Activated CD4-positive, CD25-positive, alpha-beta regulatory T cell treated with anti-CD3 and anti-CD28 coated beads, Interleukin-2, amount 50 U/mL, for 24 hours (primary cell): ENCODE results near the gene TNS1.
"Not testable (repeated sequence)": the region's sequence is repeated elsewhere in the genome, so short reads cannot be mapped to it uniquely, and the experiment has no call there.

Source experiments
- ATAC-seq, 2 donors: fragments of 150-1000 bp; cut with Tn5 transposase; one replicate each; pipeline ENCODE4 v1.10.0; 2021; ENCODE audit warnings: mild to moderate bottlenecking in 1 of 2, moderate library complexity in 1 of 2

TNS1 gene

DNA sequence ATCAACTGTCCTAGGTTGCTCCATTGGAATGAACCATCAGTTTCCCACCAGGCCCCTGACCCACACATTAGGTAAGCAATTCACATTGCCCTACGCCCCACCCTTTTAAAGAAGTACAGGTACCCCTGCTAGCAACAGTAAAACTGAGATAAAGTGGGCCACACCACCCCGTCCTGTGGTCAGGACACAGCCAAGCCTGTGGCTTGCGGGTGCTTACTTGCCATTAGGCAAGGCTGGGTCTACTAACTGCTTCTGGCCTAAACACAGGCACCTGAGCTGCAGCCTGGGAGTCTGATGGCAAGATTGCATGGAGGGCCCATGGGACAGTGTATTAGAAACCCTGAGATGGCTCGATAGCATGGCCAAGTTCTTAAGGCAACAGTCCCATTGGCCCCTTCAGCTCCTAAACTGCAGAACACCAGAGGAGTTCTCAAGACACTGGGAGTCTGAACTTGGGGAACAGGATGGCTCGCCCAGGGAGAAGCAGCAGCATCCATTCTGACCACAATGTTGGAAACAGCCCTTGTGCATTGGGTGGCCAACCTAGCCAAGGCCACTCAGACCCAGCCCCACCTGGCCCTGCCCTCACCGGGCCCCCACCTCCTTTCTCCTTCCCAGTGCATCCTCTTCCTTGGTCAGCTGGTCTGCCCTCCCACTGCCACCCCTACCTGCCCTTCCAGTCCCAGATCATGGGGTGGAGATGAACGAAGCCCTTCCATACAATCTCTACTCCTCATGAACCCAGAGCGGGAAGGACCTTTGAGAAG is 177.1 kb downstream of the TNS1 start:
- no peak for ATAC-seq

DNA sequence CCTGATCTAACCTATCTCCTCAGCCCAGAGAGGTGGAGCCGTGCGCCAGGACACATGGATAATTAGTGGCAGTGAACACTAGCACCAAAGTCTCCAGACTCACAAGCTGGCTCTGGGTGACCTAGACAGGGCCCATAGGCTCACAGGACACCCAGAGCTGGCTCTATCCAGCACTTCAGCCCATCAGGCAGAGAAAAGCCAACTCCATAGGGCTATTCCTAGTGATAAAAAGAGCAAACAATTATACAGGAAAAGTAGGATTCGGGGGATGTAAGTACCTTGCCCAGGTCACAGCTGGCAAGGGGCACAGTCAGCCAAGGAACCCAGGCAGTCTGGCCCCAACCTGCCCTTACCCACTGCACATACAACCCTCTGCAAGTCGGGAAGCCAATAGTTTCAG is 178.6 kb downstream of the TNS1 start:
- ATAC-seq = no peak

DNA sequence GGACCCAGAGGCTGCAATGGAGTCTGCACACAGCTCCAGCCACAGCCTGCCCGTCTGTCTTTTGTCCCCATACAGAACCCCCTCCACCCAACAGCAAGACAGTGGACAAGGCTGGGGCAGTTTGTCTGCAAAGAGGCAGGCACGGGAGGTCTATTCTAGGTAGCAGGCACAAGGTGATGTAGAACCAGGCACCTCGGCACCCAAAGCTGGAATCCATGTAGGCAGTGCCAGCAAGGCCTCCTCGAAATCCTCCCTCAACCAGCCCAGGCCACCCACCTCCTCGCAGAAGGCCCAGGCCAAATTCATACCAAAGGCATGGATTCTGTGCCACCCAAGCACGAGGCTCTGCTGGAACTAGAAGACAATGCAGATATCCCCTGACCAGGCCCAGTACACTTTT is 179.2 kb downstream of the TNS1 start:
- no peak for ATAC-seq

DNA sequence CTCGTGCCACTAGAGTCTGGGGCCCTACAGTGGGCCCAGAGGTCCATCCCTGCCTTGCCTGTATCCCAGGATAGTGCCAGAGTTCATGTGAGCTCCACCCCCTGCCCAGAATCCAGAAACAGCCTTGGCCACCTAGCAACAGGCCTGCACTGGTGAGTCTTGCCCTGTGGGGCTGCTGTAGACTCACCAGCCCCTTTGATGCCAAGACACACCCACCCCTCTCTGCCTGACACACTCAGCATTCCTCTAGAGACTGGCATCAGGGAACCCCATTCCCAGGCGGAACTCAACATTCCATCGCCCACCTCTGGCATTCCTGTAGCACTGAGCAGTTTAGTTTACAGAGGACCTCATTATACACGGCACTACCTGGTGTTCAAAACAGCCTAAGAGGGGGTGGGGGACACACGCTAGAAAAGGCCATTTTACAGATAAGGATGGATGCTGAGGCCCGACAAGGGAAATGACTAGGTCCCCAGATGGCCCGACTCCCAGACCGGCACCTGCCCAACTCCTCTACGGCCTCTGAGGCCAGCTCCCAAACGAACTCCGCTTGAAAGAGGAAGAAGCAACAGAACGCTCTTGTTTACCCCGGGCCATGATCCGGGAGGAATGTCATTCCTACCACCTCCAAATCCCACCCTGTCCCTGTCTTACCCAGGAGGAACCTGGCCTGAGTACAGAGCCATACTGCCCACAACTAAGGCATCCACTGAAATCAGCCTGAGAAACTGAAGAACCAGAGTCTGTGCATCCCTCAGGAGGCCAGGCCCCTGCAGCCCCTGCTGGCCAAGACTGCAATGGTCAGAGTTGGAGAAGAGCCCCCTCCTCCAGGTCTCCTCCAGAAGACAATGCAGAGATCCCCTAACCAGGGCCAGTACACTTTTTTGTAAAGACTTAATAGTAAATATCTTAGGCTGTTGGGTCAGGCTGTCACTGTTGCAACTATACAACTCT is 180.2 kb downstream of the TNS1 start:
- ATAC-seq = no peak

DNA sequence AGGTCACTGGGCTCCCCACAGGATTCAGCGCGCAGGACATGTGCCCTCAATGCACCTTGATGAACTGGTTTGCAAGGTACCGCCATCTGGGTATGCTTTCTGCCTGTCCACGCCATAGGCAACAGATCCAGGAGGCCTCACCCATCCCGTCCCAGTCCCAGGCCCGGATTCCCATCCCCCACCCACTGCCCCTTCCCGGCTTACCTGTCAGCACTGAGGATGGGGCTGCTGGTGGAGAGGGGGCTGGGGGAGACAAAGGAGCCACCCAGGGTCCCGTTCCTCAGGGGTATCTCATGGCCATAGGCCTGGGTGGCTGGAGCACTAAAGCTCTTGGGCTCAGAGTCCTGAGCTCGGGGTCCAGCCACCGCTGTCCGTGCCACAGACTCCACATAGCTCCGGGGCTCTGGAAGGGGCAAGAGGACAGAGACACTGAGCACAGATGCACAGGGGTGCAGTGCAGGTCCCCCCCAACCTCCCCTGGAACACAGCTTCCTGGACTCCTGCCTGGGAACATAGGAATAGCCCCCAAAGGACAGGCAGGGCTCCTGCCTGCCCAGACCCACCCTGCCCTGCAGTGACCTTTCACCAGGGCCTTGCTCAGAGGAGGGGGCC is 181.2 kb downstream of the TNS1 start:
- no peak for ATAC-seq

DNA sequence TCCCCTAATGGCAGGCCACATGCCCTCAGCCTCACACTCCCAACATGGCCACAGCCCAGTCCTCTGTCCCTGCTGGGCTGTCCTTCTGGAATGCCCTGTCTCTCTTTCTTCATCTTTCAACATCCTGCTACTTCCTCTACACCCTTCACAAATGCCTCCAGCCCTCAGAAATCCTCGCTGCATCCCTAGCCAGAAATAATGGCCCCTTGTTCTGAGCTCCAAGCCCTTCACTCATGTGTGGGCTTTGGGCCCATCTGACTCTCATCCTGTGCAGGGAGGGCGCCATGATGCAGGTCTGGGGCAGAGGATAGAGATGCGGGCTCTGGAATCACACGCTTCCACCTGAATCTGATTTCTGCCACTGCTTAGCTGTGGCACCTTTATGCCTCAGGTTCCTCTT is 181.9 kb downstream of the TNS1 start:
- no peak for ATAC-seq

DNA sequence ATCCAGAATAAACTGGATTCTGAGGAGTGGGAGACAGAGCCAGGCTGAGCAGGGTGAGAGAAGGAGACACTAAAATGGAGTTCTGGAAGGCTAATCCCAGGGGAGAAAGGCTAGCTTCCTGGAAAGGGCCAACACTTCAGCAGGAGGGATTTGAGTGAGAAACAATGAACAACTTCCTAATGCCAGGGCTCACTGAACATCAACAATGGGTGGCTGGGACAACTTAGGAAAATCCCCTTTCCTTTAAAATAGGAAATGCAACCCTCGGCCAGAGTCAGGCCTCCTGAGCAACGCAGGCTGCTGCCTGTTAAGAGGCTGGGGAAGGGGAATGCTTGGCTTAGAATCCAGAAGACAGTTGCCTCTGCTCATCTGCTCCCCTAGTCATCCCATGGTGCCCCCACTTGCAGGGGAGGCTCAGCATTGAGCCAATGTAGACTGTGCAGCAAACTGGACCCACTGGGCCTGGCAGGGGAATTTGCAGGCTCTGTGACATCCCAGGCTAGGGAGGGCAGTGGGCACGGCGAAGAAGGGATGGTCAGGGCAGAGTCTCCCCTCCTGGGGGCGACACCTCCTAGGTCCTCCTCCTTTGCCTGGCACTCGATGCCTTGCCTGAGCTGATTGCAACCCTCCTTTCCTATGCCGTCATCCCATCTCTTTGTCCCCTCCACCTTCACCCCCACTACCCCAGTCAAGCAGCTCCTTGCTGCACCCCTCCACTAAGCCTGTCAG is 182.5 kb downstream of the TNS1 start:
- ATAC-seq = no peak

DNA sequence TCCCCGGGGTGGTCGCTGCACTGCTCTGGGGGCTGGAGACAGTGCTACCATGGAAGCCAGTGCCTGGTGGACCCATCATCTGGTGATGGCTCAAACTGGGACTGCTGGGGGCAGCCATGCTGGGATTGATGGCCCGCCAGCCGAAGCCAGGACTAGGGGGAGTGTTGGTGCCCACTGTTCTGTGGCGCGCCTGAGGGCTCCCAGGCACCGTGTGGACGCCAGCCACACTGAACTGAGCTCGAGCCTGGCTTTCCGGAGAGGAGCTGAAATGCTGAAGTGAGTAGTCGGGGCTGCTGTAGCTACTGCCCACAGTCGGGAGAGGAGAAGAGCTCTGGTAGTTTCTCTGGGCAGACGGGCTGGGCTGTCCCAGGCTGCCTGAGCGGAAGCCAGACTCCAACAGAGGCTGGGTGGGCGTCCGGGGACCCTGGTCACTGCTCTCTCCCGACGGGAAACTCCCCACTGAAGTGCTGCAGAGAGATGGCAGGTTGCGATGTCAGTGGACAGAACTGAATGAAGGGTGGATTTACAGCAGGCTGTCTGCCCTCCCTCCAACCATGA is 184.4 kb downstream of the TNS1 start:
- ATAC-seq = no peak

DNA sequence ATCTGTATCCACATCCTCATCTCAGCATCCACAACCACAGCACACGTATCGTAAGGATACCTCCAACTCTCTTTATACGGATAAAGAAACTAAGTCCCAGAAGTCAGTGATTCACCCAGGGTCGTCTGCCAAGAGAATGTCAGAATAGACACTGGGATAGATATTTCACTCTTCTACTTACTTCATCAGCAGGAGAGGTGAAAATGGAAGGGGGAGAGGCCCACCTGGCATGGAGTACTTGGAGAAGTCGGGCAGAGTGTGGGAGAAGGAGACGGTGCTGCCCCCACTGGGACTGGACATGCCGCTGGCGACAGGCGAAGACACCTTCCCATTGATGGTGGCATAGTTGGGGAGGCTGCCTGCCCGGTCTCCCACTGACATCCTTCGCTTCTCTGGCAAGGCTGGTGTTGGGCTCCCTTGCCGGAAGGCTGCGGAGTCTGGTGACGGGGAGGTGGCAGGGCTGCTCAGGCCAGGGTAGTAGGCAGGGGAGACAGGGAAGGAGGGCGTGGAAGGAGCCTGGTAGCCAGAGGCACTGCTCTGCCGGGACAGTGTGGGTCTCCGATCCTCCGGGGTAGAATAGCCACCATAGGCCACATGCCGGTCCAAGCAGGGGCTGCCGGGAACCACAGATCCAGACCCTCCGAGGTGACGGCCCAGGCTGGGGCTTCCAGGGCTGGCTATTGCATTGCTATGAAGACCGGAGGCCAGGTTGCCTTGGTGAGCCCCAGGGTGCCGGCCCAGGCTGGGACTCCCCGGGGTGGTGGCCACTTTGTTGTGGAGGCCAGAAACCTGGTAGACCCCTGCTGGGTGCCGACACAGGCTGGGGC is 185.1 kb downstream of the TNS1 start:
- no peak for ATAC-seq

DNA sequence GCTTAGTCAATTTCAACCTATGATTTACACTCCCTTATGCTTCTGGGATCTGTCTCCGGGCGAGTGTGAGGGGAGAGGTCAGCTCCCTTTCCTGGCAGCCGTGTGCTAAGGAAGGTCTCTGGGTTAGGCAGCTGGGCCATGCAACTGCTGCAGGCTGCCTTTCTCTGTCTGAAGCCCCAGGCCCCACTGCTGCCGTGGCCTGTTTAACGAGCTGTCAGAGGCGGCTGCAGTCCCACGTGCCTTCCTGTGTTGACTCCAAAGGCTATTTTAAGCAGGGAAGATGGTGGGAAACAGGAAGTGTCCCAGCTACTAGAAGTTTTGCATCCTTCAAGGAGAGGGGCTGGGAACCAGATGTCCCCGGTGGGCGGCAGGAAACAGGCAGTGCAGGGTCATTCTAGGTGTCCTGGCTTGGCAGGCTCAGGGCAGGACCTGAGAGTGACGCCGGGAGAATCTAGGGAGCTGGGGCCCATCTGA is 186.4 kb downstream of the TNS1 start:
- no peak for ATAC-seq

DNA sequence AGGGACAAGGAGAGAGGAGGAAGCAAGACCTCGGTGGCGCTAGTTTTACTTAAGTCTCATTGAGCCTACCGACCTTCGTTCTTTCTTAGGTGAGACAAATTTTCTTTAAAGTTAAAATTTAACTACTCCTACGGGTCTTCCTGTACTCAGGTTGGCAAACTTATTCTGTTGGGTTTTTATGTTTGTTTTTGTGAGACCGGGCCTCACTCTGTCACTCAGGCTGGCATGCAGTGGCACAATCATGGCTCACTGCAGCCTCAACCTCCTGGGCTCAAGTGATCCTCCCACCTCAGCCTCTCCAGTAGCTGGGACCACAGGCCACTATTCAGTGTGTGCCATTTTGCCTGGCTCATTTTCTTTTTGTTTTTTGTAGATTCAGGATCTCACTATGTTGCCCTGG is 189.0 kb downstream of the TNS1 start:
- ATAC-seq = no peak

DNA sequence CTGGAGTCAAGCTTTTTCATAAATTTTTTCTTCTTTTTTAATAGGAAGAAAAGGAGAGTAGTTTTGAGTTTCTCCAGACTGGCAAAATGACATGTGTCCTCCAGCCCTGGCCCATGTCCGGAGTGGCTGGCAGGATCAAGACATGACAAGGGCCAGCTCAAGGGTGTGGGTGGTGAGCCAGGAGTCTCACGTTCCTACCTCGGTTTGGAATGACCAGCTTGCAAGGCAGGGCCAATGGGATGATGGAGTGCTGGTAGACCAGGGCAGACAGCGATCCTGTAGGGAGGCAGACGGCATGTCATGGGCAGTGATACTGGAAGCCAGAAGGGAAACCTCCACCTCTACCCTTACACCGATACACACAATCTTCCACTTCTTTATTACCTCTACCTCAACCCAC is 190.6 kb downstream of the TNS1 start:
- no peak for ATAC-seq

DNA sequence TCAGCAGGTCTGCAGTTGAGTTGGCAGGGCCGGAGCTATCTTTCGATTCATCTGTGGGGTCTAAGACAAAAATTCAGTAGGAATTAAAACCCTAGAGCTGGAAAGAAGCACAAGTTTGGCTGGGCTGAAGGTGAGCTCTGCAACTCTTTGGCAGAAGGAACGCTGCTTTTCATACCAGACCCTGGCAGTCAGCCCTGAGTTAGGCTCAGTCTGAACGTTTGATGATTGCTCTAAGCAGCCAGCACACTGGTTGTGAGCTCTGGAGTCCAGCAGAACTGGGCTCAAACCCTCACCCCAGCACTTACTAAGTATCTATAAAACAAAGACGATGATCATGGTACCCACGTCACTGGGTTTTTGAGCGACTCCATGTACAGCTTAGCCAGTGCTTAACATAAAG is 192.5 kb downstream of the TNS1 start:
- ATAC-seq = no peak

DNA sequence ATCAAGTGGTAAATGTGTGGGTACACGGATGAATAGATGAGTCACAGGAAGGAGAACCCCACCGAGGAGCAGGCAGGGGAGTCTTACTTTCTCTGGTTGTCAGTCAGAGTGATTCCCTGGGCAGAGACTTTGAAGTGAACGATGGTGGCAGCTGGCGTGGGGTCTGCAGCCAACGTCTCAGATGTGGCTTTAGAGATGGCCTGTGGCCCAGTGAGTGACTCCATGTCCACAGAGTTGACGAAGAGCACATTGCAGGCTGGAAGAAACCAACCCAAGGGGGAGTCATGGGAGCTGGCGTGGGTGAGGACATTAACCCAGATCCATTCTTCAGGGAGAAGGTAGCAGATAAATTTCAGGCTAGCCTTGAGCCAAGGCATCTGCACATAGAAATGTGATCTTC is 193.1 kb downstream of the TNS1 start:
- no peak for ATAC-seq

DNA sequence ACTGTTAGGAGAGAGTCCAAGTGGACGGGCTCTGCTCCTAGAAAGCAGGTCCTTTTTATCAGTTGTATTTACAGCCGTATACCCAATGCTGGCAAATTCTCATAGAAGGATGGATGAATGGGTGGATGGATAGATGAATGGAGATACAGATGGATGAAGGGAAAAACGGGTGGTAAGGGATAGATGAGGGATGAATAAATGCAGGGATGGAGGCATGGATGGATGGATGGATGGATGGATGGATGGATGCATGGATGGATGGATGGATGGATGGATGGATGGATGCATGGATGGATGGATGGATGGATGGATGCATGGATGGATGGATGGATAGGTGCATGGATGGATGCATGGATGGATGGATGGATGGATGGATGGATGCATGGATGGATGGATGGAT is 193.8 kb downstream of the TNS1 start:
- ATAC-seq = not testable (repeated sequence)

DNA sequence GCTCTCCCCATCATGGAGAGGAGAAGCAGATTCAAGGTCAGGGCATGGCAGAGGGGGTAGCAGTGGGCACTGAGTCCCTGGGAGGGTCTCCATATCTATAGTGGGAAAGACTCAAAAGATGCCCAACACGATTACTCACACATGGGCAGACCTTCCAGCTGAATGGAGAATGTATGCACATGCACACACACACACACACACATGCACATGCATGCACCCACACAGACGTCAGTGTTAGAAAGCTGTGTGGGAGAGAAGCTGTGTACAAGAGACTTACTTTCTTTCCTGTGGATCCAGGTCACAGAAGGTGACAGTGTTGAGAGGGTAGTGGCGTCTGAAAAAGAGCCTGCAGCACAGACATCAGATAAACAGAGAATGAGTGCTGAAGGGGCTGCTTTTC is 194.5 kb downstream of the TNS1 start:
- no peak for ATAC-seq

DNA sequence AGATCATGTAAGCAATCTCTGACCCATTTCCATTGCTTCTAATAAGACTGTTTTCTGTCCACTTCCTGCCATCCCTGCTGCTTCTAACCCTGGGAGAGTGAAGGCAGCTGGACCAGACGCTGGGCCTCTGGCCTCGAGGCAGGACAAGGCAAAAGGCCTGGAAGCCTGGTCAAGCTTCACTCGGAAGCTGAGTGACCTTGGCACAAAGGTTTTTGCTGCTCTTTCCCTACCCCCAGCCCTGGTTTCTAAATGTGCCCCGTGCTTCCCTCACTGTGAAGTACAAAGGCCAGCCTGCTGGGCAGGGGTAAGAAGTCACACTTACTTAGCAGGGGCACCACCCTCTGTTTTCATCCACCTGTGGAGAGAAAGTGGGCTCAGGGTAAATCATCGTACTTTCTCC is 195.0 kb downstream of the TNS1 start:
- ATAC-seq = no peak

DNA sequence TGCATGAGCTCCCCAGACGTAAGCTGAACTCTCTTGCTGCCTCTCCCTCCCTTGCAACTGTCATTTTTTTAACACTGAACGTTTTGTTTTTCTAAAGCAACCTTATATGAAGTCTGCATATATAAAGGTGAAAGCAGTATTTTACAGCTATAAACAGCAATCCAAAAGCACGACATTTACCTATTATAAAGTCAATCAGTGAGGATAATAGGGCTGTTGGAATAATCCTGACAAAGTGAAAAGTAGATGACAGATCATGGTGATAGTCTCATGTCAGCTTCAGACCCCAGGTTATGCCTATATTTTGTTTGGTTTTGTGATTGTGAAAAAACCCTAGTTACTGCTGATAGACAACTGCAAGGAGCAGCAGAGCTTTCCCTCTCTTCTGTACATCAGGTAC is 195.8 kb downstream of the TNS1 start:
- ATAC-seq = no peak

DNA sequence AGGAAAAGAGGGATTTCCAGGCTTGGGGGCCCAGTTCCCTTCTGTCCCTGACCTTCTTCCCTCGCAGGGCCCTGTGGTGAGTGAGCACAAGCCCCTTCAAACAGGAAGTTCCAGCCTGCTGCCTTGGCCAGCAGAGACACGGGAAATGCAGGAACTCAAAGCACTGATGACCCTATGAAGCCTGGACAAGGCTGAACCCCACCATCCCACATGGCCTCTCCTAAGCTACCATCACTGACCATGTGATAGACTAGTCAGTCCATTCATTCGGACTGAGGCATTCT is 196.4 kb downstream of the TNS1 start:
- no peak for ATAC-seq

DNA sequence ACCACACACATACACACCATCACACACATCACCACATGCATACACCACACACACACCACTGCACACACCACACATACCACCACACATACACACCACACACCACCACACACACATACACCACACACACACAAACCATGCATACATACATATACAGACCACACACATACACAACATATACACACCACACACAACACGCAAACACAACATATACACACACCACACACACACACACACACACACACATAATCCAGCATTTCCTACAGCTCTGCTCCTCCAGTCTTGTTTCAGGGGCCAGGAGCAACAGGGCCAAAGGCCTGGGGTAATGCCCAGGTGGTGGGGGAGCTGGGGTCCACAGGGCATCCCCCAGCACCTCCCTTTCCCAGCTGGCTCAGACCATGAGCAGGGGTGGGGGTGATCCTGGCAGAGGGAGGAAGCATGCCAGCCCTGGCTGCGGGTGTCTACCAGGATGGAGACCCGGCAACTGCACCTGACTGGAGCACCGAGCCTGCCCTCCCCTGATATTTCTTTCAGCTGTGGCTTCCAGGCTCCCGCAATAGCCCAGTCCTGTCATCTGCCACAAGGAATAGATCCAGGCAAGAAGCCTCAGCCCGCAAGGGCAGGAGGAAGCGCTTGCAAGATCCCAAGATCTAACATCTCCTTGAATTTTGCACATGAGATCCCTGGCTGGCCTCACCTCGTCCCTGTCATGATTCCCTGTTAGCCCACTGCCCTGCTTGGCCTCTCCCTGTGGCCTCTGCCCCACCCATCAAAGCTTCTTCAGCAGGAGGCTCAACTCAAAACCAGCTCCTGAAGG is 196.9 kb downstream of the TNS1 start:
- no peak for ATAC-seq
